GM19238 (cell line): Measurements from ENCODE around the gene OR2AJ1.

ENCODE experiments used
- DNase-seq: peaks from one replicate; pipeline ENCODE4 v3.0.0; 2011; ENCODE audit warnings: low spot score; ENCODE audit not compliant: insufficient read length

Gene OR2AJ1

GRCh38 chr1:247924868-247925267, at the start of gene OR2AJ1:
Gene OR2AJ1 (plus strand): TSS chr1:247924889. CDS start chr1:247933769, 8,880 bp downstream.
- no peak for DNase-seq

GRCh38 chr1:247883346-247883745, 41.3 kb upstream of the OR2AJ1 start:
- no peak for DNase-seq

DNA sequence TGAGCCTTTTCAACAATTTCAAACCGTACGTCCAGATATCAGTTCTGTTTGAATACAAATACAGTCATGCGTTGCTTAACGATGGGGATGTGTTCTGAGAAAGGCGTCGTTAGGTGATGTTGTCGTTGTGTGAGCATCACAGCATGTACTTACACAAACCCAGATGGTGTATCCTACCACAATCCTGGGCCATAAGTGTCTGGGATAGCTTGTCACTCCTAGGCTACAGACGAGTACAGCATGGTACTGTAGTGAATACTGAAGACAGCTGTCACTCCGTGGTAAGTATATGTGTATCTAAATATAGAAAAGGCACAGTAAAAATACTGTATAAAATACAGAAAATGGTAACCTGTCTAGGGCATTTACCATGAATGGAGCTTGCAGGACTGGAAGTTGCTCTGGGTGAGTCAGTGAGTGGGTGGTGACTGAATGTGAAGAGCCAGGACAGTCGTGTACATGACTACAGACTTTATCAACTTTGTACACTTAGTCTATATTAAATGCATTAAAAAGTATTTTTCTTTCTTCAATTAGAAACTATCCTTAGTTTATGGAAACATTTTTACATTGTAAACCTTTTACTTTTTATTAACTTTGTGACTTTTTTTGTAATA, 39.8 kb upstream of the OR2AJ1 start:
- no peak for DNase-seq

- no peak for DNase-seq
These were observed 29.5 kb upstream of the OR2AJ1 start, which contains the start of gene OR2W3 for GRCh38 chr1:247895163-247895637. Gene OR2W3 (plus strand): TSS chr1:247895587. CDS start chr1:247895587, 0 bp downstream.

GRCh38 chr1:247895976-247896375, 28.7 kb upstream of the OR2AJ1 start:
- no peak for DNase-seq

DNA sequence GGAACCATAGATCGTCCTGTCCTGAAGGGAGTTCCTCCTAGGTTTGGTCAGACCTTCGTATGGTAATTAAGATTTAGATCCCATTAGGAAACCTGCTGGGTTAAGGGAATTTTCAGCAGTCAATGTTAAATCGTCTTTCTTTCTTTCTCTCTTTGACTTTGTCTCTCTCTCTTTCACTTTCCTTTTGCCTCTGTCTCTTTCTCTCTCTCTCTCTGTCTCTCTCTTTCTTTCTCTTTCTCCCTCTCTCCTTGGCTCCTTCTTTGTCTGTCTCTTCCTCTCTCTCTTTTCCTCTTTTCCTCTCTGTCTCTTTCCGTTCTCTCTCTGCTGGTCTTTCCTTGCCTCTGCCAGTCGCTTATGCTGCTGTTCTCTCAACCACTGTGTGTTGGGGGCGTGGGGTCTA, 20.6 kb upstream of the OR2AJ1 start:
- DNase-seq, result no peak

DNA sequence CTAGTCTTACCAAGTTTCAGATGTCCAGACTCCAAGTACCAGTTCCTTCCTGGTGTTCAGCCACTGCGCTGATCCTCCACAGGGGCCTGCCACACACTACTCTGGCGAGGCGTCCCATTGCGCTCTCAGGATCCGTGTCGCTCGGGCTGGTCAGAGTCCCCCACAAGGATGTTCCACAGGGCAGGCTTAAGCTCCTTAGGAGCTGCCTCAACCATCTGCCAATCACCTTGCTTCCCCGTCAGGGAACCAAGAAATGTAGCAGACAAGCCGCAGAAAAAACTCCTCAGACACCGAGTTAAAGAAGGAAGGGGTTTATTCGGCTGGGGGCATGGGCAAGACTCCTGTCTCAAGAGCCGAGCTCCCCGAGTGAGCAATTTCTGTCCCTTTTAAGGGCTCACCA, 19.5 kb upstream of the OR2AJ1 start:
- DNase-seq, result no peak

GRCh38 chr1:247905910-247906503, 18.7 kb upstream of the OR2AJ1 start:
- DNase-seq, result no peak

GRCh38 chr1:247906504-247907047, 18.1 kb upstream of the OR2AJ1 start:
- no peak for DNase-seq

- DNase-seq, result no peak
These were observed 15.9 kb upstream of the OR2AJ1 start for GRCh38 chr1:247908766-247909165.

DNA sequence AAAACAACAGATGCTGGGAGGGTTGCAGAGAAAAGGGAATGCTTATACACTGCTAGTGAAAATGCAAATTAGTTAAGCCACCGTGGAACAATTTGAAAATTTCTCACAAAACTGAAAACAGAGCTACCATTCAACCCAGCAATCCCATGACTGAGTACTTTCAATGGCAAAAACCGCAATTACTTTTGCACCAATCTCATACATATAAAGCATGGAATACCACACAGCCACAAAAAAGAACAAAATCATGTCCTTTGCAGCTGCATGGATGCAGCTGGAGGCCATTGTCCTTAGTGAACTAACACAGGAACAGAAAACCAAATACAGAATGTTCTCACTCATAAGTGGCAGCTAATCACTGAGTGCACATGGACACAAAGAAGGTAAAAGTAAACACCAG, 10.9 kb upstream of the OR2AJ1 start:
- no peak for DNase-seq

GRCh38 chr1:247914941-247915662, 9.6 kb upstream of the OR2AJ1 start:
- no peak for DNase-seq

- DNase-seq, result no peak
These were observed 4.7 kb upstream of the OR2AJ1 start, which contains the start of gene OR2T8 for GRCh38 chr1:247919952-247920351. Gene OR2T8 (plus strand): TSS chr1:247920252. CDS start chr1:247921018, 766 bp downstream.

GRCh38 chr1:247923941-247924340, 748 bp upstream of the OR2AJ1 start:
- no peak for DNase-seq

DNA sequence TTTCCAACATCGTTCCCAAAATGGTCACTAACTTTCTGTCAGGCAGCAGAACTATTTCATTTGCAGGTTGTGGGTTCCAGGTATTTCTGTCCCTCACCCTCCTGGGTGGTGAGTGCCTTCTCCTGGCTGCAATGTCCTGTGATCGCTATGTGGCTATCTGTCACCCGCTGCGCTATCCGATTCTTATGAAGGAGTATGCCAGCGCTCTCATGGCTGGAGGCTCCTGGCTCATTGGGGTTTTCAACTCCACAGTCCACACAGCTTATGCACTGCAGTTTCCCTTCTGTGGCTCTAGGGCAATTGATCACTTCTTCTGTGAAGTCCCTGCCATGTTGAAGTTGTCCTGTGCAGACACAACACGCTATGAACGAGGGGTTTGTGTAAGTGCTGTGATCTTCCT, 9.3 kb downstream of the OR2AJ1 start:
- DNase-seq, result no peak

DNA sequence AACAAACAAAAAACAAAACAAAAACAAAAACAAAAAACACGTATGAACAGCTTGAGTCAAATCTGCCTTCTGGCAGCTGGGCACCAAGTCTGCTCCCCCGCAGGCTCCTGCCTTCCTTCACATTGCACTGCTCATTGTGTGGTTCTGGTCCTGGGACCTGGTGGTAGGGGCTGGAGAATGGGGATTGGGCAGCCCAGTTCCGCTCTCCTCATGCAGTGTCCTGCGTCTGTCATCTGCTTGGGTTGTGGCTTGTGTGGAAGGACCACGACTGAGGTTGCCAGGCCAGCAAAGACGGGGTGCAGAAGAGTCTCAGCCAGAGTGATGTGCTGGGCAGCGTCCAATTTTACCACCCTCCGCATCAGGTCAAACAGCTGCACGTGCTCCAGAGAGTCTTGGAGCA, 11.1 kb downstream of the OR2AJ1 start:
- DNase-seq, result no peak

GRCh38 chr1:247936415-247936814, 11.7 kb downstream of the OR2AJ1 start:
- no peak for DNase-seq

- peak; percentile 64 for DNase-seq
These were observed 12.5 kb downstream of the OR2AJ1 start for GRCh38 chr1:247936965-247937734.

DNA sequence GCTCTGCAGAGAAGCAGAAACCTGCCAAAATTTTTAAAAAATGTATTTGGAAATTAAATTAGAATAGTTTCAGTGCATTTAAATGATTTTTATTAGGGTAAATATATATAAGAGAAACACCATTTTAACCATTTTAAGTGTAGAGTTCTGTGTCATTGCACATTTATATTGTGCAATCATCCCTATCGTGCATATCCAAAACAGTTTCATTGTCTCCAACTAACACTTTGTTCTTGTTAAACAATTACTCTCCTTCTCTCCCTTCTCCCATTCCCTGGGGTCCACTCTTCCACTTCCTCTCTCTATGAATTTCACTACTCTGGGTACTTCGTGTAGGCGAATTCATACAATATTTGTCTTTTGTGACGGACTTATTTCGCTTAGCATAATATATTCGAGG, 17.9 kb downstream of the OR2AJ1 start:
- DNase-seq, result no peak

- no peak for DNase-seq
These were observed 23.9 kb downstream of the OR2AJ1 start, which contains the start of gene OR2L8 for GRCh38 chr1:247948558-247948957. Gene OR2L8 (plus strand): TSS chr1:247948858. CDS start chr1:247948858, 0 bp downstream.

DNA sequence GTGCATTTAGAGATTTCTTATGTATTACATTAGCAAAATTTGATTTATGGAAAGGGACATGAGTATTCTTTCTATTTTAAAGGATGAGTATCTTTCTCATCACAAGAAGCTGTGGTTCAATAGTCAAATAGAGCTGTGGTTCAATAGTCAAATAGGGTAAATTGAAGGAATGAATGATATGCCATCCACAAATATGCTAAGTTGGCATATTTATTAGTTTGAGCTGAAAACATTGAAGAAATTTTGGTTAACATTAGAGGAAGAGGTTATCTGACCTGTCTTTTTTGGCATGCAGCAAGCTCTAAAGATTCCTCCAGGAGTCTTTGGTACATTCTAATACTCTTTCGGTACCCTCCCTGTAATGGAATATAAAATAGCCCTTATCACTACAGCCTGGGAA, 28.7 kb downstream of the OR2AJ1 start:
- no peak for DNase-seq
